Glutamatergic neuron (in vitro differentiated cells): ENCODE results near the gene KIT. TPM values are rescaled to one million over a fixed set of nuclear protein-coding genes. Genes with fewer than 3 reads are reported as not detected.

Experiments used
- DNase-seq: peaks from one replicate; pipeline ENCODE4 v3.0.0; 2022
- H3K27ac Mint-ChIP-seq: one replicate; pipeline ENCODE4 v1.8.0; 2020; ENCODE audit warnings: mild to moderate bottlenecking, mixed read lengths, inconsistent platforms; ENCODE audit not compliant: unreplicated experiment
- H3K27me3 Mint-ChIP-seq: one replicate; pipeline ENCODE4 v1.8.0; 2020; ENCODE audit warnings: mild to moderate bottlenecking, moderate library complexity, mixed read lengths, inconsistent platforms; ENCODE audit not compliant: unreplicated experiment
- H3K36me3 Mint-ChIP-seq: one replicate; pipeline ENCODE4 v1.8.0; 2020; ENCODE audit warnings: mild to moderate bottlenecking, mixed read lengths, inconsistent platforms; ENCODE audit not compliant: unreplicated experiment
- H3K4me1 Mint-ChIP-seq: one replicate; pipeline ENCODE4 v1.8.0; 2020; ENCODE audit warnings: mild to moderate bottlenecking, low read depth, mixed read lengths, inconsistent platforms; ENCODE audit not compliant: unreplicated experiment
- H3K4me3 Mint-ChIP-seq: one replicate; pipeline ENCODE4 v1.8.0; 2020; ENCODE audit warnings: mild to moderate bottlenecking, mixed read lengths, inconsistent platforms; ENCODE audit not compliant: unreplicated experiment
- H3K9me3 Mint-ChIP-seq: one replicate; pipeline ENCODE4 v1.8.0; 2020; ENCODE audit warnings: mild to moderate bottlenecking, moderate library complexity, mixed read lengths, inconsistent platforms; ENCODE audit not compliant: unreplicated experiment
- CTCF ChIP-seq: fragments of 200-600 bp; sonication (generic); IDR thresholded peaks from one replicate; pipeline ENCODE4 v1.5.0; 2021; ENCODE audit not compliant: partially characterized antibody, unreplicated experiment
- total RNA-seq: library from RNA; stranded (reverse); fragmentation: NEBNext Ultra II Directional; extraction: Animal tissue kit (Norgen Biotek cat#: 25700); gene quantifications from one replicate; pipeline ENCODE4 v1.2.1, GENCODE V29; 2021; ENCODE audit not compliant: unreplicated experiment

Gene KIT
- total RNA-seq, 1 donor from 2014 or later = 3.0 TPM

DNA sequence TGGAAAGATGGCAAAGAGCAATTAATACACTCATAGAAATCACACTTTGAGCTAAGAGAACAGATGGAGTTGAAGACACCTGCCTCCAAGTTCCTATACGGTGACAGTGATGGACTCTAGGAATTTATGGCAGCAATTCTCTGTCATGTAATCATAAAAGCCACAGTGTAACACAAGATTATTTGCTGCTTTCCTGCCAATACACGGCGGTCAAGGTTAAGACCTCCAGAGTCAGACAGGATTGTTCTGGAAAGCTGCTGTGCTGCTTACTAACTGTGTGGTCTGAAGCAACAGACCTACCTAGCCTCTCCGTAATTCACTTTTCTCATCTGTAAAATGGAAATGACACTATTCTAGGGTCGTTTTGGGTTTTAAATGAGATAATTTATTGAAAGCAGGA lies 14.6 kb upstream of the KIT start:
- DNase-seq = no peak
- H3K4me1 Mint-ChIP-seq = no peaks in the 10 kb centered on the region
- no peak overlapping the region for H3K27ac Mint-ChIP-seq
- no peaks in the 10 kb centered on the region for H3K27me3 Mint-ChIP-seq
- no peaks in the 10 kb centered on the region for H3K9me3 Mint-ChIP-seq
- H3K4me3 Mint-ChIP-seq = no peak overlapping the region
- no peaks in the 10 kb centered on the region for H3K36me3 Mint-ChIP-seq
- no peak for TF ChIP-seq CTCF

DNA sequence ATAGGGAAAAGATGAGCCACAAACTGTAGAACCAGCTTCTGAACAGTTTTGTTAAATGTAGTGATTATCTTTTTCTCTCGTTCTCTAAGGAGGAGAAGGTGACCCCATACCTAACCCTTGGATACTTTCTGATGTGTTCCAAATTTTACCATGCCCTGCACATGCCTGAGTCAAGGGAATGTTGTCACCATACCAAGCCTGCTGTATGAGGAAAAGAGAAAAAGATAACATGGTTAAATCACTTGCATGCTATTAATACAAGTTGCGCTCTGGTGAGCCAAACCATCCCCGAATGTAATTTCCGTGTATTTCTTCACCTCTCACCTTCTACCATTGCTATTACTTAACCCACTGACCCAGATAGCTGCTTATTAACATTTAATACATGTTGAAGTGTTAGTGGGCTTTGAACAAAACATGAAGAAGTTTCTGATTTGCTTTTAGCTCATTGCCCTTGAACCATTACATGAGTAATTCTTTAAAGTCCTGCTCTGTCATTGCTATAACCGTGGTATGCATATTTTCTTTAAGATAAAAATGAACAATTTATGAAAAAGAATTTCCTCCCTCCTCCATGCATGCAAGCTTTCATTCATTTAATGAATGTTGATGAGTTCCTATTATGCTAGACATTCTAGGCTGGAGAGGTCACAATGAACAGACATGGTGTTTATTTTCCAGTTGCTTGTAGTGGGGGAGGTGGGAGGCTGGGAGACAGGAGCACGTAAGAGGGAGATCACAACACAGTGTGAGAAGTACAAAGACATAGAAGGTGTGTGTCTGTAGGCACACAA lies 13.6 kb upstream of the KIT start:
- Mint-ChIP-seq H3K9me3 (no peaks in the 10 kb centered on the region), H3K27me3 (no peaks in the 10 kb centered on the region), H3K4me1 (no peaks in the 10 kb centered on the region), H3K36me3 (no peaks in the 10 kb centered on the region), H3K27ac (no peak overlapping the region), H3K4me3 (no peak overlapping the region)
- no peak for DNase-seq
- TF ChIP-seq CTCF = no peak

DNA sequence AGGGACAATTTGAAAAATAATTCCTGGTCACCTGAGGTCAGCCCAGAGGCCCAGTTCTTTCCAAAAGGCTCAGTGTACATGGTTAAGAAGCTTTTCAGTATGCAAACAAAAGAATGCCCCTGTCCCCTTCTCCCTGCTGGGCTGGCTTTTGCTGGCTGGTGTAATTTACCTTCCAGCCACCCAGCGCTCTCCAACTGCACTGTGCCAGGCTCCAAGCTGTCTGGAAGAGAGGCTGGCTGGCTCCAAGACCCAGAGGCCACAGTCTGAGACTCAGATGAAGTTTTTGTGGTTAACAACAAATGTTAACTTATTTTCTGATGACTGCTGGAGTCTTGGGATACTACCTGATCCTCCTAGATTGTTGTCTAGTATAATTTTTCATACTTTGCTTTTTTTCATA lies 11.9 kb upstream of the KIT start:
- no peak for DNase-seq
- Mint-ChIP-seq H3K27me3 (no peaks in the 10 kb centered on the region), H3K4me1 (no peaks in the 10 kb centered on the region), H3K4me3 (no peak overlapping the region), H3K27ac (no peak overlapping the region), H3K36me3 (no peaks in the 10 kb centered on the region), H3K9me3 (no peaks in the 10 kb centered on the region)
- no peak for TF ChIP-seq CTCF

DNA sequence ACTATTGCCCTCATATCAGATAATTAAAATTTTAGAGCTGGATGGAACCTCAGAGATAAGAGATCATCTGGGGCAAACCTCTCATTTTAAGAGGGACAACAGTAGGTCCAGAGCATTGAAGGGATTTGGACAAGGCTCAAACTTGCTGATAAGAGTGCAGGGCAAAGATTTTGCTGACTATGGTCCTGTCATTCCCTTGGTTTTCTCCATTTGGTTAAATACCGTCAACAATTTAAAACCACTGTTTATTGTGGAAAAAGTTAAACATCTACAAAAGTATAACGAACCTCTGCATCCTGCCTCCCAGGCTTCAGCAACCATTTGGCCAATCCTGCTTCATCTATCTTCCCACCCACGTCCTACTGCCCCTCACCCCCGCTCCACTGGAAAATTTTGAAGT lies 10.7 kb upstream of the KIT start:
- no peaks in the 10 kb centered on the region for H3K4me1 Mint-ChIP-seq
- no peak for TF ChIP-seq CTCF
- DNase-seq = no peak
- H3K27me3 Mint-ChIP-seq = no peaks in the 10 kb centered on the region
- no peak overlapping the region for H3K27ac Mint-ChIP-seq
- no peaks in the 10 kb centered on the region for H3K36me3 Mint-ChIP-seq
- no peak overlapping the region for H3K4me3 Mint-ChIP-seq
- H3K9me3 Mint-ChIP-seq = no peaks in the 10 kb centered on the region

- Mint-ChIP-seq H3K27me3 (peaks cover 3% of the 10 kb centered on the region), H3K9me3 (no peaks in the 10 kb centered on the region), H3K4me1 (no peaks in the 10 kb centered on the region), H3K4me3 (no peak overlapping the region), H3K27ac (no peak overlapping the region), H3K36me3 (no peaks in the 10 kb centered on the region)
- no peak for DNase-seq
- no peak for TF ChIP-seq CTCF
These were observed 6.7 kb upstream of the KIT start for GRCh38 chr4:54651050-54651449.
